ENCODE measurements around the gene XYLT1.

The XYLT1 gene

DNA sequence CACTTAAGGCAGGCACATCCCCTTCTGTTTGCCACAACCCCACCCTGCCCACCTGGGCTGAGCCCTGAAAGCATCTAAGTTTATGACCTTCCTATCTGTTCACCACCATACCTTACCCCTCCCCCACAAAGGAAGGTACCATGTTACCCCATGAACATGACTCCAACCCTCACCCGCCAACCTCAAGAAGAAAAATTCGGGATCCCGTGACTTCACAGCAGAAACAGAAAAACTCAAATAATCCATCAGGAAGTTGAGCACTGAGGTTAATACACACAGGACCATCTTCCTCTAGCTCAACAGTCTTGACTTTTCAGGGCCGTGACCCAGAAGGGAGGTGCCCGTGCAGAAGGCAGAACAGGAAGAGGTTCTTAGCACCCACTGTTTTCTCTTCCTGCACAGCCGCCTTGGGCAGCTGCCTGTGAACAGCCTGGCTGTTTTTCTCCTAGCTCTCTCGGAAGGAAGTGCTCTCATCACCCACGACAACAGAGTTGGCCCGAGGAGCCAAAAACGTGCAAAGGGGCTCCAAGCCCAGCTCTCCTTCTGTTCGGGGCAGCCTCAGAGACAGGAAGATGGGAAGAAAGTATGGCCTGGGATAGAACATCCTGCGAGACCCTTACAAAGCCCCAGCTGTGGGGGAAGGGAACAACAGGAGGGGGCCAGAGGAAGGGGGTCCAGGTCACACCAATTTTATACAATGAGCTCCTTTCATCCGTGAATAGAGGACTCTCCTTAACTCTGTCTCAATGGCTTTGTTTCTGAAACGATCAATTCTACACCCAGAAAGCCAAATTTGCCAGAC is 101.1 kb downstream of the XYLT1 start:
- no peaks in the 10 kb centered on the region for H3K36me3 Mint-ChIP-seq (ENCODE audit: low read depth)
- H3K27ac Mint-ChIP-seq = peak overlapping the region in 2 of 3 experiments; percentile 40 to 65
- peaks cover 6% of the 10 kb centered on the region for H3K27me3 Mint-ChIP-seq (ENCODE audit: low read depth)
- H3K9me3 Mint-ChIP-seq = no peaks in the 10 kb centered on the region
- TF ChIP-seq, protein P1, sequence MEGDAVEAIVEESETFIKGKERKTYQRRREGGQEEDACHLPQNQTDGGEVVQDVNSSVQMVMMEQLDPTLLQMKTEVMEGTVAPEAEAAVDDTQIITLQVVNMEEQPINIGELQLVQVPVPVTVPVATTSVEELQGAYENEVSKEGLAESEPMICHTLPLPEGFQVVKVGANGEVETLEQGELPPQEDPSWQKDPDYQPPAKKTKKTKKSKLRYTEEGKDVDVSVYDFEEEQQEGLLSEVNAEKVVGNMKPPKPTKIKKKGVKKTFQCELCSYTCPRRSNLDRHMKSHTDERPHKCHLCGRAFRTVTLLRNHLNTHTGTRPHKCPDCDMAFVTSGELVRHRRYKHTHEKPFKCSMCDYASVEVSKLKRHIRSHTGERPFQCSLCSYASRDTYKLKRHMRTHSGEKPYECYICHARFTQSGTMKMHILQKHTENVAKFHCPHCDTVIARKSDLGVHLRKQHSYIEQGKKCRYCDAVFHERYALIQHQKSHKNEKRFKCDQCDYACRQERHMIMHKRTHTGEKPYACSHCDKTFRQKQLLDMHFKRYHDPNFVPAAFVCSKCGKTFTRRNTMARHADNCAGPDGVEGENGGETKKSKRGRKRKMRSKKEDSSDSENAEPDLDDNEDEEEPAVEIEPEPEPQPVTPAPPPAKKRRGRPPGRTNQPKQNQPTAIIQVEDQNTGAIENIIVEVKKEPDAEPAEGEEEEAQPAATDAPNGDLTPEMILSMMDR (IDR thresholded peaks at IDR 0.05; ENCODE audit: unreplicated experiment in 3 of 3) = no peak
- peak overlapping the region in 1 of 3 experiments; percentile 16 for H3K4me3 Mint-ChIP-seq
- H3K4me1 Mint-ChIP-seq = peaks cover 60% of the 10 kb centered on the region

DNA sequence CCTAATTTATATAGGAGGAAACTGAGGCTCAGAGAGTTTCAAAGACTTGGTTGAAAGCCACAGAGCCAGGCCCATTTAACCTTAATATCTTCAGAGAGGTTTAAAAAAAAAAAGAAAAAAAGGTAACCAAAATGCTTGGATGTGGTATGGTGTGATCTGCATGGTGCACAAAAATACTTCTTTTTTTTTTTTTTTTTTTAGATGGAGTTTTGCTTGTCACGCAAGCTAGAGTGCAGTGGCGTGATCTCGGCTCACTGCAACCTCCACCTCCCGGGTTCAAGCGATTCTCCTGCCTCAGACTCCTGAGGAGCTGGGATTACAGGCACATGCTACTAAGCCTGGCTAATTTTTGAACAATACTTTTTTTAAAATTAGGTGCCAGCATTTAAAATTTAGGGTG is 101.8 kb downstream of the XYLT1 start:
- Mint-ChIP-seq H3K27ac (no peak overlapping the region), H3K9me3 (no peaks in the 10 kb centered on the region), H3K36me3 (ENCODE audit: low read depth) (no peaks in the 10 kb centered on the region), H3K27me3 (ENCODE audit: low read depth) (peaks cover 6% of the 10 kb centered on the region), H3K4me1 (peaks cover 62% of the 10 kb centered on the region), H3K4me3 (no peak overlapping the region)
- TF ChIP-seq, protein P1 (IDR thresholded peaks at IDR 0.05; ENCODE audit: unreplicated experiment in 3 of 3) = no peak

DNA sequence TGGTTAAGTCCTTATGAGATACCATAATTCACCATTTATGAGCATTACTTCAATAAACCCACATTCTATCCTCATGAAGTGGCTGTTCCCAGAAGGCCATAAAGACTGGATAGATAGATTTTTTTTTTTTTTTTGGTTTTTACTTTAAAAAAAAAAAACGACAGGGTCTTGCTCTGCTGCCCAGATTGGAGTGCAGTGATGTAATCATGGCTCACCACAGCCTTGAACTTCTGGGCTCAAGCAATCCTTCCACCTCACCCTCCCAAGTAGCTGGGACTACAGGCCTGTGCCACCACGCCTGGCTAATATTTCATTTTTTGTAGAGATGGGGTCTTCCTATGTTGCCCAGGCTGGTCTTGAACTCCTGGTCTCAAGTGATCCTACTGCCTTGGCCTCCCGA is 102.3 kb downstream of the XYLT1 start:
- peaks cover 59% of the 10 kb centered on the region for H3K4me1 Mint-ChIP-seq
- H3K27me3 Mint-ChIP-seq (ENCODE audit: low read depth) = peaks cover 6% of the 10 kb centered on the region
- no peaks in the 10 kb centered on the region for H3K36me3 Mint-ChIP-seq (ENCODE audit: low read depth)
- TF ChIP-seq, protein P1 (IDR thresholded peaks at IDR 0.05; ENCODE audit: unreplicated experiment in 3 of 3) = no peak
- peak overlapping the region in 2 of 3 experiments; percentile 60 to 71 for H3K27ac Mint-ChIP-seq
- H3K4me3 Mint-ChIP-seq = no peak overlapping the region
- H3K9me3 Mint-ChIP-seq = no peaks in the 10 kb centered on the region

DNA sequence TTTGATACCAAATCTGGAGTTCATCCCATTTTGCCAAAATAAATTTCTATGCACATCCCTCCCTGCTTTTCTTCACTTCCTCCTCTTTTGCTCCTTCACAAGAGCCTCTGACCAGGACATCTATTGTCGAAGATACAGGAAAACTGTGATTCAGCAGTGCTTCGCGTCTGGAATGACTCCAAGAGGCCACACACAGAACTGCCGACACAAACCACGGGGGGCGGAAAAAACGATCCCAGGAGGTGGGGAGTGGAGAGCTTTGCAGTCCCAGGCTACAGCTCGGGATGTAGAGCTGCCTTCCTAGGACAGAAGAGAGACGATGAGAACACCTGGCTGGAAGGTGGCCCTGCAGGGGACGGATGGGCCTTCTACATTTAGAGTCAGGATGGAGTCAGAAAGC is 102.8 kb downstream of the XYLT1 start:
- Mint-ChIP-seq H3K9me3 (no peaks in the 10 kb centered on the region), H3K4me1 (peaks cover 61% of the 10 kb centered on the region), H3K36me3 (ENCODE audit: low read depth) (no peaks in the 10 kb centered on the region), H3K27ac (peak overlapping the region; percentile 49 to 71 (median 60)), H3K4me3 (no peak overlapping the region), H3K27me3 (ENCODE audit: low read depth) (peaks cover 6% of the 10 kb centered on the region)
- TF ChIP-seq, protein P1 (IDR thresholded peaks at IDR 0.05; ENCODE audit: unreplicated experiment in 3 of 3) = peak in 1 of 3 experiments; percentile 21

DNA sequence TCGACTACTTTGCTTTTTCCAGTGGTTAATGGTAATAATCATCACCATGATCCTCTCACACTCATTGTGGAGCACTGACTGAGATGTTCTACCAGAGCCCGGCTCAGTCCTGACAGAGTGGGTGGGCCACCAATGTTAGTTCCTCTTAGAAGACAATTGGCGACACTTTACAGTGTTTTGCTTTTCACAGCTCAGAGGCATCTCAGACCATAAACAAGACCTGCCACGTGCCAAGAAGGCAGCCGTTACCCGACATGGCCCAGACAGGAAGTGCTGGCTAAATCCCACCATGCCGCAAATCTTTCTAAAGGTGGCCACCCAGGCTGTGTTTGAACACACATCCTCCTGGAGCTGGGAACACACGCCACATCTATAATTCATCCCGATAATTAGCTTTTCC is 103.7 kb downstream of the XYLT1 start:
- H3K36me3 Mint-ChIP-seq (ENCODE audit: low read depth) = no peaks in the 10 kb centered on the region
- H3K9me3 Mint-ChIP-seq = no peaks in the 10 kb centered on the region
- H3K4me1 Mint-ChIP-seq = peaks cover 68% of the 10 kb centered on the region
- H3K27ac Mint-ChIP-seq = peak overlapping the region in 1 of 3 experiments; percentile 60
- H3K27me3 Mint-ChIP-seq (ENCODE audit: low read depth) = peaks cover 6% of the 10 kb centered on the region
- TF ChIP-seq, protein P1 (IDR thresholded peaks at IDR 0.05; ENCODE audit: unreplicated experiment in 3 of 3) = no peak
- no peak overlapping the region for H3K4me3 Mint-ChIP-seq

Data from nephron (organoid).